ENCODE results near the gene RCSD1. TPM values are rescaled to one million over a fixed set of nuclear protein-coding genes. Genes with fewer than 3 reads are reported as not detected.

The RCSD1 gene
- total and polyA plus RNA-seq, 2 of the 4 experiments (the other 2 are of a cell fraction): 0.03 TPM; not detected in 1

DNA sequence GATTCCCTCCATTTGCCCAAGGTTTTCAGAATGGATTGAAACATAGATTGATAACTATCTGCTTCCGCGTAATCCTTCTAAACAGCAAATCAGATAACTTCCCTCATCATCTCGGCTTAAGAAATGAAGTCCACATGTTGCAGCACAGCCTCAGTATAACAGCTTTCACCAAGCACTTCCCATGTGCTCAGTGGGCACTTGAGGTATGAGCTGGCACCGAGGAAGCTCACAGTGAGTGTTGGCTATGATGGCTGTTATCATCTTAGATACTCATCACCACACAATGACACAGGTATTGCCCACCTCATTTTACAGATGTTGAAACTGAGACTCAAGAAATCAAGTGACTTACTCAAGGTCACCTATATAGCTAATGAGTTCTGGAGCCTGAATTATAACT, 43.2 kb downstream of the RCSD1 start:
- Histone ChIP-seq H3K4me2 (ENCODE audit: low read depth, low read length) (no peak overlapping the region), H3K27me3 (ENCODE audit: control insufficient read depth, insufficient read depth, low read length) (peaks cover 29% of the 10 kb centered on the region), H3K23ac (ENCODE audit: low read depth, low read length) (no peak overlapping the region), H3K36me3 (ENCODE audit: control insufficient read depth, insufficient read depth, low read length) (no peaks in the 10 kb centered on the region), H3K14ac (replicated peaks; ENCODE audit: low read depth, low read length) (no peak overlapping the region), H4K8ac (ENCODE audit: low read depth in 2 of 2, low read length in 2 of 2) (no peak overlapping the region), H3K56ac (ENCODE audit: extremely low read depth, insufficient read depth, low read length) (no peak overlapping the region), H2AK5ac (ENCODE audit: low read depth, low read length) (no peak overlapping the region), H3K9me3 (ENCODE audit: control insufficient read depth, insufficient read depth, low read length) (no peaks in the 10 kb centered on the region), H2BK15ac (ENCODE audit: low read depth, low read length) (no peak overlapping the region), H2BK20ac (ENCODE audit: low read depth, low read length) (no peak overlapping the region), H3K9me1 (ENCODE audit: insufficient read depth, low read length) (no peaks in the 10 kb centered on the region), H3K4me3 (ENCODE audit: insufficient read depth, low read depth, low read length) (no peak overlapping the region), H2AFZ (replicated peaks; ENCODE audit: low read length, poor library complexity) (no peak overlapping the region), H2BK5ac (ENCODE audit: low read depth, low read length, poor library complexity, severe bottlenecking) (no peak overlapping the region), H3K18ac (ENCODE audit: low read depth, low read length) (no peak overlapping the region), H4K5ac (ENCODE audit: low read depth, low read length) (no peak overlapping the region), H4K91ac (ENCODE audit: insufficient read depth, low read depth, low read length) (no peak overlapping the region), H3K4ac (ENCODE audit: low read depth, low read length) (no peak overlapping the region), H2BK120ac (ENCODE audit: low read depth, low read length) (no peak overlapping the region), H2AK9ac (replicated peaks; ENCODE audit: low read depth, low read length, poor library complexity) (no peak overlapping the region), H3K4me1 (ENCODE audit: control insufficient read depth, insufficient read depth, low read length) (no peaks in the 10 kb centered on the region), H4K20me1 (ENCODE audit: insufficient read depth, low read length) (no peaks in the 10 kb centered on the region), H3K9ac (ENCODE audit: low read depth, low read length) (no peak overlapping the region), H3K79me1 (ENCODE audit: low read depth in 1 of 2, low read length in 2 of 2) (no peaks in the 10 kb centered on the region), H3K27ac (ENCODE audit: insufficient read depth, low read length) (no peak overlapping the region)
- dilution Hi-C loops (cut with HindIII; ENCODE audit: low sequenced_read_pairs, unreplicated experiment): no loop called here
- no CpG with 5 or more reads among the region's 4 CpGs for WGBS, 2 experiments (ENCODE audit: extremely low coverage in 2 of 2, insufficient read length in 1 of 2)
- BruUV-seq (replicated peaks): no TSS peak
- TF ChIP-seq NFE2L2 (IDR thresholded peaks at IDR 0.05; ENCODE audit: low read depth, low read length) (no peak), SMC3 (IDR thresholded peaks at IDR 0.05; ENCODE audit: low read depth, low read length) (no peak), MXI1 (IDR thresholded peaks at IDR 0.05; ENCODE audit: borderline replicate concordance, low read depth, low read length) (no peak)
- TF ChIP-seq, protein P1, sequence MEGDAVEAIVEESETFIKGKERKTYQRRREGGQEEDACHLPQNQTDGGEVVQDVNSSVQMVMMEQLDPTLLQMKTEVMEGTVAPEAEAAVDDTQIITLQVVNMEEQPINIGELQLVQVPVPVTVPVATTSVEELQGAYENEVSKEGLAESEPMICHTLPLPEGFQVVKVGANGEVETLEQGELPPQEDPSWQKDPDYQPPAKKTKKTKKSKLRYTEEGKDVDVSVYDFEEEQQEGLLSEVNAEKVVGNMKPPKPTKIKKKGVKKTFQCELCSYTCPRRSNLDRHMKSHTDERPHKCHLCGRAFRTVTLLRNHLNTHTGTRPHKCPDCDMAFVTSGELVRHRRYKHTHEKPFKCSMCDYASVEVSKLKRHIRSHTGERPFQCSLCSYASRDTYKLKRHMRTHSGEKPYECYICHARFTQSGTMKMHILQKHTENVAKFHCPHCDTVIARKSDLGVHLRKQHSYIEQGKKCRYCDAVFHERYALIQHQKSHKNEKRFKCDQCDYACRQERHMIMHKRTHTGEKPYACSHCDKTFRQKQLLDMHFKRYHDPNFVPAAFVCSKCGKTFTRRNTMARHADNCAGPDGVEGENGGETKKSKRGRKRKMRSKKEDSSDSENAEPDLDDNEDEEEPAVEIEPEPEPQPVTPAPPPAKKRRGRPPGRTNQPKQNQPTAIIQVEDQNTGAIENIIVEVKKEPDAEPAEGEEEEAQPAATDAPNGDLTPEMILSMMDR (conservative IDR thresholded peaks at IDR 0.05; ENCODE audit: low read depth, low read length): no peak
- ATAC-seq (ENCODE audit: low read depth) (no peak), DNase-seq (no peak)
- ChIA-PET POLR2A (ENCODE audit: unreplicated experiment) (no interaction called here), CTCF (interaction anchor here (0.6 kb wide), 1 partner anchor 16 kb away, joined by 3 read pairs; no protein-coding TSS in a partner anchor)
- in situ Hi-C loops (cut with MboI; ENCODE audit: low sequenced_read_pairs): no loop called here
- intact Hi-C loops (cut with micrococcal nuclease): no loop called here

Data from IMR-90 (cell line).